SK-N-MC (cell line): ENCODE results near the gene TK2.

Experiments used
- DNase-seq: peaks from one replicate; pipeline ENCODE4 v3.0.0-alpha.2; 2011; ENCODE audit warnings: low read depth, low spot score
- H3K27ac ChIP-seq: fragments of 200-600 bp; sonication (generic); 2 replicates; pipeline ENCODE4 v1.5.1; 2016; ENCODE audit warnings: mixed run types
- H3K36me3 ChIP-seq: fragments of 200-600 bp; sonication (generic); 2 replicates; pipeline ENCODE4 v1.6.1; 2017; ENCODE audit warnings: antibody characterized with exemption, low read length, mixed read lengths; ENCODE audit not compliant: insufficient read depth
- H3K4me3 ChIP-seq: fragments of 200-600 bp; sonication (generic); 2 replicates; pipeline ENCODE4 v1.5.1; 2016
- H3K9ac ChIP-seq: fragments of 200-600 bp; sonication (generic); 2 replicates; pipeline ENCODE4 v1.8.0; 2017; ENCODE audit warnings: mixed run types, mixed read lengths; ENCODE audit not compliant: insufficient read length
- H3K9me3 ChIP-seq: fragments of 200-600 bp; sonication (generic); 2 replicates; pipeline ENCODE4 v1.6.1; 2017; ENCODE audit warnings: low read depth, mild to moderate bottlenecking, antibody characterized with exemption, low read length, moderate library complexity, mixed read lengths
- EZH2 ChIP-seq: fragments of 200-600 bp; sonication (generic); IDR thresholded peaks from one replicate; pipeline ENCODE4 v1.6.1; 2017; ENCODE audit warnings: antibody characterized with exemption
- FOXP2 ChIP-seq: optimal IDR thresholded peaks from 2 replicates; pipeline ENCODE3; 2011; ENCODE audit warnings: mild to moderate bottlenecking, moderate library complexity; ENCODE audit not compliant: insufficient read depth; ENCODE audit errors: extremely low read length, control extremely low read depth
- POLR2AphosphoS5 ChIP-seq: IDR thresholded peaks from 2 replicates; pipeline ENCODE4 v1.6.1; 2012; ENCODE audit warnings: mild to moderate bottlenecking, low read depth, low read length, borderline replicate concordance

The TK2 gene

DNA sequence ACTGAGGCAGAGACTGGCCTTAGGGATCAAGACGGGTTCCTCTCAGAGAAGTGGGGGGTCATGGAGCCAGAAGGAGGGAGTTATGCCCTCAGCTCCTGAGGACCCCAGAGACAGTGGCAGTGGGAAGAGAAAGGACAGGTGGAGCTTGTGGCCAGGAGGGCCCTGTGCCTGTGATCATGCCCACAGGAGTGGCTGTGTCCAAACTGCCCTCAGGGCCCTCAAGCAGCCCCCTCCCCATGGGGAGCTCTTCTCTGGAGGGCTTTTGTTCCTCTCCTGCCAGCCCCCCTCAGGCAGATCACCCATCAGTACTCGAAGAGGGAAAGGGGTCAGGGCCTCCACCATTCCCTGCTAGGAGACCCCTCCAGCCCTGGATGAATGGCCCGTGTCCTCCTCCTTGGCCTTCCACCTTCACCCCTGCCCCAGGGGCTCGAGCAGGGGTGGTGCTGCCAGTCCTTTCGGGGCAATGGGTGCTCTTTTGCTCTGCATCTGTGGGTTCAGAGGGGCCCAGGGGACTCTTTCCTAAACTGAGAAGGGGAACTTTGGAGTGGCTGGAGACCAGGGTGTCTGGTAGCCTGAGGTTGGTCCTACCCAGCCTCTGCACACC lies 70.2 kb downstream of the TK2 start:
- TF ChIP-seq EZH2 (no peak), FOXP2 (no peak), POLR2AphosphoS5 (no peak)
- H3K9me3 ChIP-seq = no peaks in the 10 kb centered on the region
- H3K4me3 ChIP-seq = no peak overlapping the region
- no peak overlapping the region for H3K9ac ChIP-seq
- no peak for DNase-seq
- no peak overlapping the region for H3K27ac ChIP-seq
- no peaks in the 10 kb centered on the region for H3K36me3 ChIP-seq

DNA sequence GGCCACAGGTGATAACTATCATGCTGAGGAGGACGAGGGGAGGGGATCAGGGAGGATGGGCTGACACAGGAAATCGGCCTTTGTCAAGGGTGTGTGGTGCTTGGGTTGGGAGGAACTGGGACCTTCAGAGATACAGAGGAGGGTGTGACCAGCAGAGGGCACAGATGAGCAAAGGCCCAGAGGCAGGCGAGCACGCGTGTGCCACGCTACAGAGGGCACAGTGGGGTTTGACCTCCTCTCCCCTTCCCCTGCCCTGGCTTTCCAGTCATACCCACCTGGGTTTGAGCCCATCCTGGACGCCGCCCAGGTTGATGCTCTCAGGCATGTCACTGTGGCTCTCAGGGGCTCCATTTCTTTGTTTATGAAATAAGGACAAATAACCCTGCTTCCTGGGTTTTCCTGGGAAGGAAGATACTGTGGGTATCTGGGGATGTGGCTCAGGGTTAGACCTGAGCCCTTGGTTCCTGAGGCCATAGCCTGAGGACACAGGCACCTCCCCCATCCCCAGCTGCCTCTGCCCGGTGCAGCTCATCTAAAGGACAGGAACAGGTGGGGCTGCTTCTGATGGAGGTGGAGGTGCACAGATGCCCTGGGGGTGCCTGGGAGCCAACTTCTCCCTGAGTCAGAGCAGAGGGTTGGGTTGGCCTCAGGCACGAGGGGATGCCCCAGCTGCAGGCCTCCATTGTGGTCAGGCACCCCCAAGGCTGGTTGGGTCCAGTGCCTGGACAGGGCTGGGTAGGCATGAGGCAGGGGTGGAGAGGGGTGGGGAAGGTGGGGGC lies 71.0 kb downstream of the TK2 start:
- H3K36me3 ChIP-seq = no peaks in the 10 kb centered on the region
- no peak for DNase-seq
- H3K9ac ChIP-seq = no peak overlapping the region
- H3K9me3 ChIP-seq = no peaks in the 10 kb centered on the region
- no peak overlapping the region for H3K27ac ChIP-seq
- no peak overlapping the region for H3K4me3 ChIP-seq
- TF ChIP-seq FOXP2 = no peak
- TF ChIP-seq EZH2 = no peak
- no peak for TF ChIP-seq POLR2AphosphoS5

DNA sequence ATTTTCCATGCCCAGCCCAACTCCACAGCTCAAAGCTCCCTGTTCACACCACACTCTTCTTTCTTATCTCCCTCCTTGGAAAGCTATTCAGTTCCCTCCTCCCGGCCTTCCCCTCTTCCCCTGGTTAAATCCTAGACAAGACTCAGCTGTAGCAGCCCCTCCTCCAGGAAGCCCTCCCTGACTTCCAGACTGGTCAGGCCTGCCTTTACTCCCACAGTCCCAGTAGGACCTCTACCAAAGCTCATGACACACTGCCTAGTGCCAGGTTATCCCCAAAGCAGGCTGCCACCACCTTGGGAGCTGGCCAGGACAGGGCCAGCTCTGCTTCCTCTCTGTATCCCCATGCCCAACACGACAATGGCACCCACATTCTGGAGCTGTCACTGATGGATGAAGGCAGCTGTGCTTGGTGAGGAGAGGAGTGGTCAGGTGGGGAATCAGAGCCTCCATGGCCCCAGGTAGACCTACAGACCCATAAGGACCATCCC lies 72.8 kb downstream of the TK2 start:
- TF ChIP-seq FOXP2 = no peak
- no peak for TF ChIP-seq POLR2AphosphoS5
- H3K36me3 ChIP-seq = no peaks in the 10 kb centered on the region
- DNase-seq = no peak
- no peak overlapping the region for H3K27ac ChIP-seq
- H3K4me3 ChIP-seq = no peak overlapping the region
- no peak overlapping the region for H3K9ac ChIP-seq
- no peaks in the 10 kb centered on the region for H3K9me3 ChIP-seq

GRCh38 chr16:66476328-66477027 lies 73.4 kb downstream of the TK2 start:
- Histone ChIP-seq H3K9me3 (no peaks in the 10 kb centered on the region), H3K27ac (no peak overlapping the region), H3K36me3 (no peaks in the 10 kb centered on the region), H3K4me3 (no peak overlapping the region), H3K9ac (no peak overlapping the region)
- DNase-seq = no peak
- TF ChIP-seq POLR2AphosphoS5 (no peak), EZH2 (no peak), FOXP2 (no peak)

GRCh38 chr16:66475232-66475631 lies 74.7 kb downstream of the TK2 start:
- H3K9ac ChIP-seq = no peak overlapping the region
- no peak overlapping the region for H3K27ac ChIP-seq
- H3K9me3 ChIP-seq = no peaks in the 10 kb centered on the region
- no peak for DNase-seq
- no peak overlapping the region for H3K4me3 ChIP-seq
- H3K36me3 ChIP-seq = no peaks in the 10 kb centered on the region
- no peak for TF ChIP-seq FOXP2
- no peak for TF ChIP-seq POLR2AphosphoS5
- no peak for TF ChIP-seq EZH2

DNA sequence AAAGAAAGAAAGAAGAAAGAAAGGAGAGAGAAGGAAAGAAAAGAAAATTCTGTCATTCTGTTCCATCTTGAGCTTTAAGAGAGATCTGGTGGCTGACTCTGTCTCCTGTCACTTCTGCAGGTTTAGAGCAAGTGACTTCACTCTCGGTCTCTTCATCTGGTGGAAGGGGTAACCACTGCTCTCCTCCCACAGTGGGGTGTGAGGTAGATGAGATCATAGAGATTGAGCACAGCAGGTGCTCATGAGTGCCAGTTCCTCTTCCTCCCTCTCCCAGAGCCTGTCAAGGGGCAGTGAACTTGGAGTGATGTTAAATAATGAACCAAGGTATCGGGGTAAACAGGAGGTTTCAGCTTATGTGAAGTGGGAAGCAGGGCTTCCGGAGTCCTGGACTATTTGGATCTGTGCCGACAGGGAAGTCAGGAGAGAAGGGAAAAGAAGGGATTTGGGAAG lies 75.1 kb downstream of the TK2 start:
- no peaks in the 10 kb centered on the region for H3K36me3 ChIP-seq
- no peak for TF ChIP-seq FOXP2
- TF ChIP-seq POLR2AphosphoS5 = no peak
- TF ChIP-seq EZH2 = no peak
- no peak overlapping the region for H3K9ac ChIP-seq
- no peaks in the 10 kb centered on the region for H3K9me3 ChIP-seq
- H3K4me3 ChIP-seq = no peak overlapping the region
- H3K27ac ChIP-seq = no peak overlapping the region
- no peak for DNase-seq

GRCh38 chr16:66473654-66474519 lies 76.0 kb downstream of the TK2 start:
- no peak overlapping the region for H3K27ac ChIP-seq
- no peaks in the 10 kb centered on the region for H3K36me3 ChIP-seq
- DNase-seq = no peak
- no peak for TF ChIP-seq FOXP2
- no peak for TF ChIP-seq EZH2
- TF ChIP-seq POLR2AphosphoS5 = no peak
- no peaks in the 10 kb centered on the region for H3K9me3 ChIP-seq
- no peak overlapping the region for H3K9ac ChIP-seq
- no peak overlapping the region for H3K4me3 ChIP-seq
